ENCODE data around the gene PIK3IP1. TPM values are rescaled to one million over a fixed set of nuclear protein-coding genes. Genes with fewer than 3 reads are reported as not detected.

PIK3IP1 gene
- total and polyA plus RNA-seq, 2 donors (not counting 3 experiments of a cell fraction or from before 2014, with no cell fraction given) = 7.7 to 13.2 TPM

GRCh38 chr22:31305194-31305593 lies 12.9 kb upstream of the PIK3IP1 start:
- Histone ChIP-seq H3K9ac (replicated peaks; ENCODE audit: extremely low read depth, insufficient read depth, low read length) (no peak overlapping the region), H3K4me1 (ENCODE audit: control insufficient read depth, extremely low read depth, insufficient read depth, low read length) (no peaks in the 10 kb centered on the region), H3K79me2 (ENCODE audit: control insufficient read depth, insufficient read depth, low read length) (no peaks in the 10 kb centered on the region), H3K4me2 (ENCODE audit: insufficient read depth, low read length) (no peak overlapping the region), H3K4me3 (replicated peaks in 1 of 3; ENCODE audit: insufficient read depth in 1 of 3, low read depth in 1 of 3, low read length in 3 of 3) (no peak overlapping the region), H4K20me1 (replicated peaks; ENCODE audit: control insufficient read depth, extremely low read depth, insufficient read depth, low read length) (no peaks in the 10 kb centered on the region), H3K27ac (ENCODE audit: insufficient read depth, low read depth, low read length) (no peak overlapping the region), H2AFZ (ENCODE audit: low read depth, low read length) (no peak overlapping the region), H3K9me1 (replicated peaks; ENCODE audit: control insufficient read depth, extremely low read depth, insufficient read depth, low read length) (no peaks in the 10 kb centered on the region), H3K9me3 (replicated peaks; ENCODE audit: control insufficient read depth, insufficient read depth, low read length) (no peaks in the 10 kb centered on the region), H3K27me3 (ENCODE audit: control insufficient read depth in 2 of 2, insufficient read depth in 2 of 2, low read length in 2 of 2) (peaks cover 9 to 13% of the 10 kb centered on the region in 2 experiments), H3K36me3 (ENCODE audit: control insufficient read depth in 2 of 2, extremely low read depth in 1 of 2, insufficient read depth in 2 of 2, low read length in 2 of 2) (no peaks in the 10 kb centered on the region)
- FAIRE-seq (no peak), DNase-seq (ENCODE audit: low read depth, low spot score) (no peak)
- ChIA-PET CTCF (no interaction called here), POLR2A (no interaction called here)
- intact Hi-C loops (cut with micrococcal nuclease) (no loop called here), dilution Hi-C loops (cut with MboI; ENCODE audit: extremely low pct_ligation_motif_present, low sequenced_read_pairs) (no loop called here)
- BruUV-seq (replicated peaks) = no TSS peak
- TF ChIP-seq MAX (IDR thresholded peaks at IDR 0.05; ENCODE audit: insufficient read depth, insufficient read length) (no peak), JUN (IDR thresholded peaks at IDR 0.05; ENCODE audit: borderline replicate concordance, insufficient read depth, insufficient read length, low read depth) (no peak), FOS (IDR thresholded peaks at IDR 0.05; ENCODE audit: borderline replicate concordance, insufficient read depth, low read length) (no peak)

- no TSS peak for BruUV-seq (replicated peaks)
- CTCF ChIA-PET = interaction anchor here (1.5 to 4.7 kb wide), 3 partner anchors 10 to 12 kb away, joined by 4 to 52 read pairs (median 5); partner anchors contain the start of gene PIK3IP1
- no peak overlapping the region for H2AFZ ChIP-seq (ENCODE audit: low read depth, low read length)
- no peaks in the 10 kb centered on the region for H3K9me1 ChIP-seq (replicated peaks; ENCODE audit: control insufficient read depth, extremely low read depth, insufficient read depth, low read length)
- POLR2A ChIA-PET = no interaction called here
- no peak overlapping the region for H3K9ac ChIP-seq (replicated peaks; ENCODE audit: extremely low read depth, insufficient read depth, low read length)
- H3K27me3 ChIP-seq (ENCODE audit: control insufficient read depth in 2 of 2, insufficient read depth in 2 of 2, low read length in 2 of 2) = peaks cover 11 to 13% of the 10 kb centered on the region in 2 experiments
- no peak for FAIRE-seq
- no peaks in the 10 kb centered on the region for H3K79me2 ChIP-seq (ENCODE audit: control insufficient read depth, insufficient read depth, low read length)
- dilution Hi-C loops (cut with MboI; ENCODE audit: extremely low pct_ligation_motif_present, low sequenced_read_pairs) (no loop called here), intact Hi-C loops (cut with micrococcal nuclease) (no loop called here)
- H3K4me2 ChIP-seq (ENCODE audit: insufficient read depth, low read length) = no peak overlapping the region
- H3K36me3 ChIP-seq (ENCODE audit: control insufficient read depth in 2 of 2, extremely low read depth in 1 of 2, insufficient read depth in 2 of 2, low read length in 2 of 2) = no peaks in the 10 kb centered on the region
- TF ChIP-seq CTCF (IDR thresholded peaks at IDR 0.05; ENCODE audit: extremely low read depth in 1 of 2, insufficient read depth in 1 of 2, low read depth in 1 of 2, low read length in 2 of 2) (no peak), EZH2 (IDR thresholded peaks at IDR 0.05; ENCODE audit: borderline replicate concordance, low read depth, low read length, severe bottlenecking) (no peak), JUN (IDR thresholded peaks at IDR 0.05; ENCODE audit: borderline replicate concordance, insufficient read depth, insufficient read length, low read depth) (no peak), MAX (IDR thresholded peaks at IDR 0.05; ENCODE audit: insufficient read depth, insufficient read length) (no peak), GATA2 (IDR thresholded peaks at IDR 0.05; ENCODE audit: insufficient read depth, insufficient read length, low read depth, low read length) (no peak), MYC (IDR thresholded peaks at IDR 0.05; ENCODE audit: low read depth, low read length) (no peak), FOS (IDR thresholded peaks at IDR 0.05; ENCODE audit: borderline replicate concordance, insufficient read depth, low read length) (no peak), POLR2AphosphoS5 (IDR thresholded peaks at IDR 0.05; ENCODE audit: insufficient read depth, low read depth, low read length) (no peak), POLR2A (IDR thresholded peaks at IDR 0.05; ENCODE audit: low read depth, low read length) (no peak)
- H3K9me3 ChIP-seq (replicated peaks; ENCODE audit: control insufficient read depth, insufficient read depth, low read length) = no peaks in the 10 kb centered on the region
- H3K4me1 ChIP-seq (ENCODE audit: control insufficient read depth, extremely low read depth, insufficient read depth, low read length) = no peaks in the 10 kb centered on the region
- no peak overlapping the region for H3K4me3 ChIP-seq (replicated peaks in 1 of 3; ENCODE audit: insufficient read depth in 1 of 3, low read depth in 1 of 3, low read length in 3 of 3)
- H4K20me1 ChIP-seq (replicated peaks; ENCODE audit: control insufficient read depth, extremely low read depth, insufficient read depth, low read length) = no peaks in the 10 kb centered on the region
- DNase-seq (ENCODE audit: low read depth, low spot score) = no peak
- H3K27ac ChIP-seq (ENCODE audit: insufficient read depth, low read depth, low read length) = no peak overlapping the region
These were observed 10.2 kb upstream of the PIK3IP1 start for GRCh38 chr22:31302537-31302936.
